A549 (cell line): ENCODE results near the gene S100A11.

Source experiments
- EP300 ChIP-seq, 2 experiments: fragments of >200 bp; sonication (Bioruptor Twin); formaldehyde crosslinking; IDR thresholded peaks; 2 replicates in 1 of 2; 3 replicates in 1 of 2; pipeline ENCODE4 v1.6.1; 2016 to 2017
- HDAC2 ChIP-seq: fragments of 200-600 bp; sonication (generic); IDR thresholded peaks from 2 replicates; pipeline ENCODE4 v1.6.1; 2016
- PHF8 ChIP-seq: fragments of 200-600 bp; sonication (generic); IDR thresholded peaks from 2 replicates; pipeline ENCODE4 v1.6.1; 2016; ENCODE audit warnings: low read depth, mild to moderate bottlenecking, antibody characterized with exemption, moderate library complexity, borderline replicate concordance
- POLR2A ChIP-seq: IDR thresholded peaks from 2 replicates; pipeline ENCODE4 v1.6.1; 2012; ENCODE audit warnings: mild to moderate bottlenecking, low read length
- TF ChIP-seq, protein P1 (sequence below): fragments of >200 bp; sonication (Bioruptor Twin); formaldehyde crosslinking; IDR thresholded peaks from 3 replicates; pipeline ENCODE4 v1.5.1; 2016

DNA sequence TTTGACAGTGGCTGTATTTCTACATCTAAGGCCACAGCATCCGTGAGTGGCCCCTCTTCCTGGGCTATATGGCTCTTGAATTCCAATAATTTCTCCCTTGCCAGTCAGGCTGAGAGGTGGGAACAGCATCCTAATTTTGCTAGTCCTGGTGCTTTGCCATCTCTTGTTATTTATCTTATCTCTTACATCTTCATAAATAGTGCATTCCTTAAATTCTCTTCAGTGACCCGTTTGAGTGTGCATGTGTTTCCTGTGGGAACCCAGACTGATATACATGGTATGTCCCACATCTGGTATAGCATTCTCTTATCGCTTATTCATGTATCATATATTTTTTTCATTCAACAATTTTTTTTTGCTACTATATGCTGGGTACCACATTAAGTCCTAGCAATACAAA is 9.9 kb downstream of the S100A11 start:
- TF ChIP-seq, protein P1, sequence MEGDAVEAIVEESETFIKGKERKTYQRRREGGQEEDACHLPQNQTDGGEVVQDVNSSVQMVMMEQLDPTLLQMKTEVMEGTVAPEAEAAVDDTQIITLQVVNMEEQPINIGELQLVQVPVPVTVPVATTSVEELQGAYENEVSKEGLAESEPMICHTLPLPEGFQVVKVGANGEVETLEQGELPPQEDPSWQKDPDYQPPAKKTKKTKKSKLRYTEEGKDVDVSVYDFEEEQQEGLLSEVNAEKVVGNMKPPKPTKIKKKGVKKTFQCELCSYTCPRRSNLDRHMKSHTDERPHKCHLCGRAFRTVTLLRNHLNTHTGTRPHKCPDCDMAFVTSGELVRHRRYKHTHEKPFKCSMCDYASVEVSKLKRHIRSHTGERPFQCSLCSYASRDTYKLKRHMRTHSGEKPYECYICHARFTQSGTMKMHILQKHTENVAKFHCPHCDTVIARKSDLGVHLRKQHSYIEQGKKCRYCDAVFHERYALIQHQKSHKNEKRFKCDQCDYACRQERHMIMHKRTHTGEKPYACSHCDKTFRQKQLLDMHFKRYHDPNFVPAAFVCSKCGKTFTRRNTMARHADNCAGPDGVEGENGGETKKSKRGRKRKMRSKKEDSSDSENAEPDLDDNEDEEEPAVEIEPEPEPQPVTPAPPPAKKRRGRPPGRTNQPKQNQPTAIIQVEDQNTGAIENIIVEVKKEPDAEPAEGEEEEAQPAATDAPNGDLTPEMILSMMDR, result no peak
- TF ChIP-seq EP300 (IDR thresholded peaks at IDR 0.05) (no peak), POLR2A (no peak), PHF8 (no peak), HDAC2 (no peak)
